OCI-LY1 (cell line): ENCODE data around the gene ANKRD40CL.

Source experiments
- EZH2 ChIP-seq: fragments of 200-600 bp; sonication (generic), shearing (Covaris generic); IDR thresholded peaks from 2 replicates; pipeline ENCODE4 v1.8.0; 2017; ENCODE audit warnings: borderline replicate concordance, mixed run types, mild to moderate bottlenecking, antibody characterized with exemption, low read length, moderate library complexity, mixed read lengths
- TF ChIP-seq, protein P1 (sequence below): fragments of 200-600 bp; sonication (generic), shearing (Covaris generic); IDR thresholded peaks from 2 replicates; pipeline ENCODE4 v1.5.1; 2017; ENCODE audit warnings: mild to moderate bottlenecking, antibody characterized with exemption, low read length, moderate library complexity, mixed read lengths

DNA sequence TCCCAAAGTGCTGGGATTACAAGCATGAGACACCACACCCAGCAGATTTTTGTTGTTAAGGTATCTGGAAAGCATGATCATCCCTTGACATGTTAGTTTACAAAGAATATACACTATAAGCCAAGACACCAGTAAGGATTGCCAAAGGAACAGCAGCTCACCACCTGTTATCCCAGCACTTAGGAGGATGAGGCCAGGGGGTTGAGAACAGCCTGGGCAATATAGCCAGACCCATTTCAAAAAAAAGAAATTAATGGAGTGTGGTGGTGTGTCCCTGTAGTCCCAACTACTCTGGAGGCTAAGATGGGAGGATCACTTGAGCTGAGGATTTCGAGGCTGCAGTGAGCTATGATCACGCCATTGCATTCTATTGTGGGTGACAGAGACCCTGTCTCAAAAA is 5.1 kb downstream of the ANKRD40CL start:
- TF ChIP-seq, protein P1, sequence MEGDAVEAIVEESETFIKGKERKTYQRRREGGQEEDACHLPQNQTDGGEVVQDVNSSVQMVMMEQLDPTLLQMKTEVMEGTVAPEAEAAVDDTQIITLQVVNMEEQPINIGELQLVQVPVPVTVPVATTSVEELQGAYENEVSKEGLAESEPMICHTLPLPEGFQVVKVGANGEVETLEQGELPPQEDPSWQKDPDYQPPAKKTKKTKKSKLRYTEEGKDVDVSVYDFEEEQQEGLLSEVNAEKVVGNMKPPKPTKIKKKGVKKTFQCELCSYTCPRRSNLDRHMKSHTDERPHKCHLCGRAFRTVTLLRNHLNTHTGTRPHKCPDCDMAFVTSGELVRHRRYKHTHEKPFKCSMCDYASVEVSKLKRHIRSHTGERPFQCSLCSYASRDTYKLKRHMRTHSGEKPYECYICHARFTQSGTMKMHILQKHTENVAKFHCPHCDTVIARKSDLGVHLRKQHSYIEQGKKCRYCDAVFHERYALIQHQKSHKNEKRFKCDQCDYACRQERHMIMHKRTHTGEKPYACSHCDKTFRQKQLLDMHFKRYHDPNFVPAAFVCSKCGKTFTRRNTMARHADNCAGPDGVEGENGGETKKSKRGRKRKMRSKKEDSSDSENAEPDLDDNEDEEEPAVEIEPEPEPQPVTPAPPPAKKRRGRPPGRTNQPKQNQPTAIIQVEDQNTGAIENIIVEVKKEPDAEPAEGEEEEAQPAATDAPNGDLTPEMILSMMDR: no peak
- no peak for TF ChIP-seq EZH2
